GM12878 (cell line): Measurements from ENCODE around the gene WNT7A.

Experiments used
- BHLHE40 ChIP-seq, 2 experiments: fragments of 450-650 bp in 1 of 2; IDR thresholded peaks; 2 replicates each; pipeline ENCODE4 v1.6.1; 2011 to 2017; ENCODE audit warnings: low read depth in 2 of 2, borderline replicate concordance in 1 of 2, improper control_type of control experiment in 1 of 2, low read length in 1 of 2, mild to moderate bottlenecking in 1 of 2
- CREB1 ChIP-seq: IDR thresholded peaks from 2 replicates; pipeline ENCODE4 v1.6.1; 2012; ENCODE audit warnings: low read depth, mild to moderate bottlenecking, inconsistent platforms
- CTCF ChIP-seq, 3 experiments: IDR thresholded peaks in 2 of 3; conservative IDR thresholded peaks in 1 of 3; 2 replicates each; pipeline ENCODE4 v1.5.1; 2011; ENCODE audit warnings: low read depth in 3 of 3, low read length in 3 of 3, mild to moderate bottlenecking in 3 of 3, control low read depth in 2 of 3, moderate library complexity in 2 of 3, inconsistent platforms in 1 of 3, mixed read lengths in 1 of 3; ENCODE audit not compliant: control insufficient read depth in 2 of 3, insufficient read depth in 1 of 3; ENCODE audit errors: extremely low read depth in 1 of 3
- EP300 ChIP-seq, 2 experiments: fragments of 150-350 bp in 1 of 2; IDR thresholded peaks; 2 replicates each; pipeline ENCODE4 v1.6.1; 2011 to 2012; ENCODE audit warnings: low read depth in 2 of 2, low read length in 2 of 2, borderline replicate concordance in 1 of 2, improper control_type of control experiment in 1 of 2, inconsistent platforms in 1 of 2; ENCODE audit not compliant: control insufficient read depth in 1 of 2
- JUND ChIP-seq: IDR thresholded peaks from 2 replicates; pipeline ENCODE4 v1.6.1; 2012; ENCODE audit warnings: low read depth, mild to moderate bottlenecking, low read length, improper control_type of control experiment, moderate library complexity
- POLR2A ChIP-seq: IDR thresholded peaks from 2 replicates; pipeline ENCODE4 v1.6.1; 2011; ENCODE audit warnings: low read depth, mild to moderate bottlenecking, low read length
- RAD21 ChIP-seq: IDR thresholded peaks from 2 replicates; pipeline ENCODE4 v1.6.1; 2011; ENCODE audit warnings: mild to moderate bottlenecking, low read depth, low read length, moderate library complexity; ENCODE audit not compliant: insufficient read depth
- ZBTB33 ChIP-seq: fragments of 450-650 bp; IDR thresholded peaks from 2 replicates; pipeline ENCODE4 v1.6.1; 2017; ENCODE audit warnings: mild to moderate bottlenecking
- ZNF592 ChIP-seq: fragments of 450-650 bp; IDR thresholded peaks from 2 replicates; pipeline ENCODE4 v1.6.1; 2017; ENCODE audit warnings: mild to moderate bottlenecking, moderate library complexity

- TF ChIP-seq EP300 (IDR thresholded peaks at IDR 0.05; ENCODE audit: borderline replicate concordance in 1 of 2, control insufficient read depth in 1 of 2, low read depth in 2 of 2, low read length in 2 of 2) (no peak), CTCF (IDR thresholded peaks at IDR 0.05 in 2 of 3, conservative IDR thresholded peaks at IDR 0.05 in 1 of 3; ENCODE audit: control insufficient read depth in 2 of 3, extremely low read depth in 1 of 3, insufficient read depth in 1 of 3, low read depth in 3 of 3, low read length in 3 of 3) (no peak), ZNF592 (no peak), CREB1 (no peak), RAD21 (no peak), ZBTB33 (no peak), JUND (no peak), POLR2A (no peak), BHLHE40 (IDR thresholded peaks at IDR 0.05; ENCODE audit: borderline replicate concordance in 1 of 2, low read depth in 2 of 2, low read length in 1 of 2) (no peak)
Measured at GRCh38 chr3:13832130-13832529, 47.7 kb downstream of the WNT7A start.
